Suprapubic skin (tissue), 3 donors: ENCODE data around the gene MYO18A.

Experiments used
- CTCF ChIP-seq, 2 donors: fragments of 200-600 bp in 1 of 2; fragments of 450-650 bp in 1 of 2; sonication (generic) in 1 of 2; IDR thresholded peaks; one replicate each; pipeline ENCODE4 v1.5.1; 2016 to 2019; ENCODE audit warnings: antibody characterized with exemption in 2 of 2, mild to moderate bottlenecking in 1 of 2, moderate library complexity in 1 of 2
- POLR2AphosphoS5 ChIP-seq, 3 donors: sonication (generic); formaldehyde crosslinking; IDR thresholded peaks; one replicate each; pipeline ENCODE4 v1.6.1; 2017; ENCODE audit warnings: antibody characterized with exemption in 3 of 3

- no peak for TF ChIP-seq CTCF (IDR thresholded peaks at IDR 0.05)
- TF ChIP-seq POLR2AphosphoS5 (IDR thresholded peaks at IDR 0.05), result no peak
Measured at GRCh38 chr17:29077320-29077719, 102.9 kb downstream of the MYO18A start.
